Epithelial cell of esophagus (primary cell): ENCODE data around the gene B3GALT4.

ENCODE experiments used
- DNase-seq: peaks from one replicate; pipeline ENCODE4 v3.0.0; 2010; ENCODE audit warnings: low read depth
- H3K4me3 ChIP-seq: 2 replicates; pipeline ENCODE4 v1.5.1; 2011; ENCODE audit warnings: mild to moderate bottlenecking, low read length, control low read depth
- TF ChIP-seq, protein P1 (sequence below): IDR thresholded peaks from 2 replicates; pipeline ENCODE4 v1.5.1; 2011; ENCODE audit warnings: low read depth, mild to moderate bottlenecking, low read length, control low read depth, inconsistent platforms; ENCODE audit not compliant: insufficient read depth; ENCODE audit errors: missing control alignments

B3GALT4 gene

DNA sequence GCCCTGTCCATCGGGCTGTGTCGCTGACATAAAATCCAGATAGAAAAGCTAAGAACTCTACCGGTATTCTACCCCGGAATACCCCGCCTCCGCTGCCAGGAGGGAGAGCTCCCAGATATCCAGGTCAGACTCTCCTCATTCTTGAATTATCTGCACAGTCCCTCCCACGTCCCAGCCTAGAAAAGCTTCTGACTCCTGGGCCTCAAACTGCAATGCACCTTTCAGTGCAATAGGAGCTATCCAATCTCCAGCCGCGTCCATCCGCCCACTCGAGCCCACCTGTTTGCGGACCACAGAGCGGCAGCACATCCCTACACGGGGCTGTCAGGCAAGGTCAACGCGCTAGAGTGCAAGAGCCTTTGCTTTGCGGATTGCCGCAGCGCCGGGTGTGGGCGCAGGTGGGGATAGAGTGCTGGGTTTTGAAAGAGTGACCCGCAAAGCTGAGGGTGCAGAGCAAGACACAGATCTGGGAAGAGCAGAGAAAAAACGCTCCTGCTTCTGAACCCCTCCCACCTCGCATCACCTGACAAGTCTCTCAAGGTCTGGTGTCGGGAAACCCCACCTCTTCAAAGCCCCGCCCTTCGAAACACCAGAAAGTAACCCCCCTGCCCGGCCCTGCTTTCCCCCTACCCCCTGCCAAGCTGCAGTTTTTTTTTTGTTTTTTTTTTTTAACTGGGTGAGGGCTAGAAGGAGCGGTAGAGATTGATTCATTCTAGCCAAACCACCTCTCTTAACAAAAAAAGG is 35.6 kb downstream of the B3GALT4 start:
- TF ChIP-seq, protein P1, sequence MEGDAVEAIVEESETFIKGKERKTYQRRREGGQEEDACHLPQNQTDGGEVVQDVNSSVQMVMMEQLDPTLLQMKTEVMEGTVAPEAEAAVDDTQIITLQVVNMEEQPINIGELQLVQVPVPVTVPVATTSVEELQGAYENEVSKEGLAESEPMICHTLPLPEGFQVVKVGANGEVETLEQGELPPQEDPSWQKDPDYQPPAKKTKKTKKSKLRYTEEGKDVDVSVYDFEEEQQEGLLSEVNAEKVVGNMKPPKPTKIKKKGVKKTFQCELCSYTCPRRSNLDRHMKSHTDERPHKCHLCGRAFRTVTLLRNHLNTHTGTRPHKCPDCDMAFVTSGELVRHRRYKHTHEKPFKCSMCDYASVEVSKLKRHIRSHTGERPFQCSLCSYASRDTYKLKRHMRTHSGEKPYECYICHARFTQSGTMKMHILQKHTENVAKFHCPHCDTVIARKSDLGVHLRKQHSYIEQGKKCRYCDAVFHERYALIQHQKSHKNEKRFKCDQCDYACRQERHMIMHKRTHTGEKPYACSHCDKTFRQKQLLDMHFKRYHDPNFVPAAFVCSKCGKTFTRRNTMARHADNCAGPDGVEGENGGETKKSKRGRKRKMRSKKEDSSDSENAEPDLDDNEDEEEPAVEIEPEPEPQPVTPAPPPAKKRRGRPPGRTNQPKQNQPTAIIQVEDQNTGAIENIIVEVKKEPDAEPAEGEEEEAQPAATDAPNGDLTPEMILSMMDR = no peak
- peak overlapping the region; percentile 90 for H3K4me3 ChIP-seq

DNA sequence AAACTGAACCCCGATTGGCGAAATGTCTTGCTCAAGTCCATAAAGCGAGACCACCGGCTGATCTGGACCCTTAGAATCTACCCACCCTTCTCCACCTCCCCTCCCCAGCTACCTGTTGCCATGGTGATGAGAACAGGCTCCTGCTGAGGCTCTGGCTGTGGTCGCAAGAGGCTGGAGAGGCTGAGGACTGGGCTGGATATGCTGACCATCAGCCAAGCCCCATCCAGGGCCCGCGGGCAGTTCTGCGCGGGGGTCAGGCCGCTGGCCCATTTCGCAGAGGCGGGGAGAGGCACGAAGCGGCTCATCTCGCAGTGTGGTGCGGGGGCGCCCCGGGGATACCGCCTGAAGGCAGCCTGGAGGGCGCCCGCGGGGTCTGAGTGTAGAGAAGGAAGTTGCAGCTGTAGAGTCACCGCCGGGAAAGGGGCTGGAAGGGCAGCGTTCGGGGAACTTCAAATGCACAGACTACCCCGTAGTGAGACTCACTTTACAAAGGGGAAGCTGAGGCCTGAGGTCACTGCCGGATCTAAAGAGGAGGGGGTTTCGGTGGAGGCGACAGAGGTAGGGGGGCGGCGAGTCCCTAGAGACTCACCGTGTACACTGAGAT is 36.3 kb downstream of the B3GALT4 start:
- TF ChIP-seq, protein P1 = no peak

More for the DNA sequence above, 35.6 kb downstream of the B3GALT4 start:
- peak; percentile 91 for DNase-seq

DNA sequence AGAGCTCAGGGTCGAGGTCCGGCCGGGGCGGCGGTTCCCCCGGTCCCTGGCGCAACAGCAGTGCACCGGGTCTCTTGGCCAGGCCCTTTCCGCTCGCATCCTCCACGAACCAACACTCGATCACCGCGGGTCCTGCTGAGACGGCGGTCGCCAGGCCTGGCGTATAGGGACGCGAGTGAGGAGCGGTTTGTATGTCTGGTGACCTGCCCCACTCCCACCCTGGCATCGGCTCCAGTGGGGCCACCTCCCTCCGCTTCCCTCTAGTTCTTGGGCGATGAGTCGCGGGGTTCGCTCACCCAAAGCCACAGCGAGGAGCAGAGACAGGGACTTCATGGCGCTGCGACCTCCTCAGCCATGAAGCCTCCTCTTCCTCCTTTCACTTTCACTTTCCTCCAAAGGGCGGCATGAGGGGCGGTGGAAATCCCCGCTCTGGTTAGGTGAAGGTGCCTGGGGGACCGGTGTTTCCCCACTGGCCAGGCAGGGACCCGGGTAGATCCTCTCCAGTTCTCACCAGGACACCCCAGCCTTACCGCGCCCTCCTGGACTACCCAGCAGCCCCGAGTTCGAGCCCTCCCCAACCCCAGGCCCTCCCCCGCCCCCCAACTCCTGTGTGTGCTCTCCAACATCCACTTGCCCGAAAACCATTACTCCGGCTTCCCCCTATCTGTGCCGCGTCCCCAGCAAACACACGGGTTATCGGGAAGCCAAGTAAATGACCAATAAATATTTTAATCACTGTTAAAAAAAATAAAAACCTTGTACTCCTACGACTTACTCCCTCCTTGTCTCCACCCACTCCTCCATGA is 37.0 kb downstream of the B3GALT4 start, which contains the start of gene TAPBP:
Gene TAPBP, minus strand, starts transcription at position 370 of the 806 bp plus-strand sequence. Its CDS starts 37 bp downstream, at position 333.
- TF ChIP-seq, protein P1 = no peak
- peak; percentile 67 for DNase-seq
- peak within 1 kb of the TSS; percentile 90 for H3K4me3 ChIP-seq

More for the DNA sequence above, 36.3 kb downstream of the B3GALT4 start:
- H3K4me3 ChIP-seq = peak overlapping the region; percentile 90
- no peak for DNase-seq

DNA sequence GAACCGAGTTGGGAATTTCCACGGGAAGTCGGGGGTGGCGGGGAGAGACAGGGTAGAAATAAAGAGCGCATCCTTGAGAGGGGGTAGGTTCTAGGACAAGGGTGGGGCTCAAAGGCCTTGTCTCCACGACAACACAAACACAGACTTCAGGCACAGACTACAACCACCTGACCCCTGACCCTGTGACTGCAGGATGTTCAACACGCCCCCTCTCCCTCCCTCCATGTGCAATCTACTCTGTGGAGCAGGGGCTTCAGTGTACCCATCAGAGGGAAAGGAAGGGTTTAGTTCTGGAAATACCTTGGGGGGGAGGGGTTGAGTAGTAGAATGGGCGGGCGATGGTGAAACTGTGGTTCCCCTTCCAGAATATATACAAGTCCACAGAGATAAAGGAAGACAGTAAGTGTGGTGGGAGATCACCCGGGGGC is 37.6 kb downstream of the B3GALT4 start:
- TF ChIP-seq, protein P1 = no peak
- DNase-seq = peak; percentile 86
- H3K4me3 ChIP-seq = peak overlapping the region; percentile 90

DNA sequence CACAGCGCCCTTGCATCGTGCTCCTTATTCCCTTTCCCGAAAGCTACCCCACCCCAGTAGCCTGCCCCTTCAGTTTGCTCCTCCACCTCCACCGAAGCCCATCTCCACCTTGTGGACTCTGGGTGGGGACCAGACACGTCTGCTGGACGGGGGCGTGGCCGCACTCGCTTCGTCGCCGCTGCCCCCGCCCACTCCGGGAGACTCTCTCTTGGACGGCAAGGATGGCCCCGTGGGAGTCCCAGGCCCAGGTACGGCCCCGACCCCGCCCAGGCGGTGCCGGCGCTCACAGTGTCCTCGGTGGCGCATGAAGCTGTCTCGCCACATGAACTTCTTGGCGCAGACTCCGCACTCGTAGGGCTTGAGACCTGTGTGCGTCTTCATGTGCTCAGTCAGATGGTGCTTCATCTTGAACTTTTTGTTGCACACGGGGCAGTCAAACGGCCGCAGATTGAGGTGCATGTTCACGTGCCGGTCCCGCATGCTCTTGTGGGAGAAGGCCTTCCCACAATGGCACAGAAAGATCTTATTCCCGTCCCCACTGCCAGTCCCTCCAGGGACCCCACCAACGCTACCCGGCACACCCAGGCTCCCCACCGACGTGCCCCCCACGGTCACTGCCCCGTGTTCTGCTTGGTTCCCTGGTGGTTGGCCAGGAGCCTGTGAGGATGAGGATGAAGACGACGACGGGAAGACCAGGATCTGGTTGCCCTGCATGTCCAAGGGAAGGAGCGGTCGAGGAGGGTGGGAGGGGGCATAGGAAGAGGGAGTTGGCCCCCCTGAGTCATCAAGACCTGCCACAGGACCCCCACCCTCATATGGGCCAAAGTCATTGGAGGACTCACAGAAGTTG is 38.2 kb downstream of the B3GALT4 start:
- TF ChIP-seq, protein P1 = no peak
- DNase-seq = peak; percentile 56
- H3K4me3 ChIP-seq = peak overlapping the region; percentile 90
